ENCODE data around the gene HENMT1.

GRCh38 chr1:108617724-108618056 is 43.2 kb downstream of the HENMT1 start:
- TF ChIP-seq TAF1 (IDR thresholded peaks at IDR 0.05; ENCODE audit: borderline replicate concordance, insufficient read depth, low read length) (no peak), POLR2AphosphoS5 (IDR thresholded peaks at IDR 0.05; ENCODE audit: low read depth, low read length) (no peak)

Measured in PFSK-1 (cell line).